Iris pigment epithelial cell (primary cell): Measurements from ENCODE around the gene REXO5.
"Not testable (repeated sequence)": the region's sequence is repeated elsewhere in the genome, so short reads cannot be mapped to it uniquely, and the experiment has no call there.

ENCODE experiments used
- DNase-seq: peaks from one replicate; pipeline ENCODE4 v3.0.0-alpha.2; 2011; ENCODE audit warnings: low read depth

Gene REXO5

DNA sequence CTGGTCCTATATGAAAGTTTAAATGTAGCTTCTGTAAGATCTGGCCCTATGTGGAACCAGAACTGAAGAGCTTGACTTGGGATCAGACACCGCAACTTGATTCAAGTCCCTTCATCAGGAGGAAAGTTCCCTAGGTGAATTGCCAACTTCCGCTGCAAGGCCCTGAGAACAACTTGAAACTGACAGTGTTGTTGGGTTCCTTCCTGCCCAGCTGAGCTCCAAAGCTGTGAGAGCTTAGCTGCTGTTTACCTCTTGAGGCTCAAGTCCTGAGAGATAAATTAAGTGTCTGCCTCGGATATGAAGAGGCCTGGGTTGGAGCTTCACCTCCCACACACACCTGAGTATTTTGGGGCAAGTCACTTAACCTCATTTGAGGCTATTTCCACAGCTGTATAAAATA lies 44.7 kb downstream of the REXO5 start:
- DNase-seq = peak; percentile 63

DNA sequence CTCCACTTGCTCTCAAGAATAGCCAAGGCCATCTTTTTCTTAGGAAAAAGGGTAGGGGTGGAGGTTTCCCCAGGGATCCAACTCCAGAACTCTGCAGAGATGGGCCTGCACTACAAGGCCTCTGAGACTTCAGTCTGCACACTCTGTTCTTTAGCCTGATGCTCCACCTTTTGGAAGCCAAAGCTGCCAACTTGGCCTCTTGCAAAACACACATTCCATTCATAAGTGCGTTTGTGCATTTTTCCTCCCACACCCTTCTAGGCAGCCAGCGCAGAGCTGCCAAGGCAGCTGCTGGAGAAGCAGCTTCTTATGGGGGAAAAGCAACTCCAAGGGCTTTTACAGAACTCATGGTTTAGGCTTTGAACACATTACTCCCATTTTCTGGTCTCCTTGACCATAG lies 45.3 kb downstream of the REXO5 start:
- DNase-seq = peak; percentile 95

DNA sequence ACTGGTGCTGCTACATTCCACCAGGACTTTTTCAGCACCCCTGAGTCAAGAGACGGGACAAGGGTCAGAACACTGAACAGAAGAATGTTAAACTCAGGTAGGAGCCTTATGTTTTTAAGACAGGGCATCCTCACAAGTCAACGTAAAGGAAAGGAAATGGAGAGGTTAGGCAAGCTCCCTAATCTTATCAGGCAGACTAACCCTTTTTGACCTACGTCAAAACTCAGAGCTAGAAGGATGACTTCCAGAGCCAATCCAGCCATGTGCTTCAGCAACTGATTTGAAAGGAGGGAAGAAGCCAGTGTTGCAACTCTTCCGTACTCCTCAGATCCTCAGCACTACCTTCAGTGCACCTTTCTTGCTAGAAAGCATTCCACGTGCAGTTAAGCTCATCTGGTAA lies 46.8 kb downstream of the REXO5 start:
- no peak for DNase-seq

DNA sequence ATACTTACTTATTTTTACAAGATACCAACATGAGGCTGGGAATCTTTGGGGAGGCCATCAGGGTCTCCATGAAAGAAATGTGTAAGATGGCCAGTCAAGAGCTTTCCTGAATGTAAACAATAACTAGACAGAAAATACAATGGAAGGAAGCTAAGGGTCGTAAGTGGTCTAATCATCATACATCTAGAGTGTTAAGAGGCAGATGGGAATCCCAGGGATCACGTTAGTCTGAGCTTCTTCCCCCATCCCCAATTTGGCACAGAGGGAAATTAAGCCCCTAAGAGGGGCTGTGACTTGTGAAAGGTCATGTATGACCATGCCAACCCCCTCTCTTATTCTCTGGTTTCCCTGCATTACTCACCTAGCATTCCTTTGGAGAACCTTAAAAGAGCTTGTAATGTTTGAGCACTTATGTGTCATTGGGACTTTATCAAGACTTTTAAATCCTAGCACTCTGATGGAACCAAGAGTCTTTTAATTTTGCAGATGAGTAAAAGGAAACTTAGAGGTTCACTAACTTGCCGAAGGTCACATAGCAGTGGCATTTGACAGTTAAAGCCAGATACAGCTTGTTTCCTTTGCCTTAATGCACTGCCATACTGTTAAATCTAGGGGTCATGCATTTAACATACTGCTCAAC lies 47.8 kb downstream of the REXO5 start:
- DNase-seq = no peak

DNA sequence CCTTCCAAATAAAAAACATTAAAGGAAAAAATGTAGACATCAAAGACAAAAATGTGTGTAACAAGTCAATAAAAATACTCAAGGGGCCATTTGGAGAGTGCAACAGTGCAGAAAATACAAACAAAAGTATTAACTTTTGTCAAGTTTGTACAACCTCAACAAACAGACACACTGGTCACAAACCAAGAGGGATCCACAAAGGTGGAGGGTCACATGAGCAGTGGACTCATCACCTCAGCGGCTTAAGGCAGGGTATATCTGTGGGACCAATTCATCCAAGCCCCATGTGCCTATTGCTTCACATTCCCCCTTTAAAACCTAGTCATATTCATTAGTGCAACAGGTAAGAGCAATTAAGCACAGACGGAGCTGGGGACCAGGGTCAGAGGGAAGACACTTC lies 48.6 kb downstream of the REXO5 start:
- no peak for DNase-seq

DNA sequence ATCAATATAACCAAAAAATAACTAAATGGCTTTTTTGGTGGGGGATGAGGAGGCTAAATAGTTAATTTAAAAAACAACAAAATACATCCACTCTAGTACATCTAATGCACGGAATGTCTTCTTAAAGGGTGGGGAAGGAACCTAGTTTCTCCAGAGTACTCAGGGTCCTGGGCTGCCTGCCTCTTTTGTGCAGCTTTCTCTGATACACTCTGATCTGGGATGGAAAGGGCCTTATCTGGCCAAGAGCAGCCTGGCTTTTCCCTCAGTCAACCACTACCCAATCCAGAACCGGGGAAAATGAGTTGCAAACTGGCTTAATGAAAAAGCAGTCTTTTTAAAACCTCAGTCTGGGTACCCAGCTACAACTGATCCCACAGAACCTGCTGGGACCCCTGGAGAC lies 51.0 kb downstream of the REXO5 start:
- no peak for DNase-seq

DNA sequence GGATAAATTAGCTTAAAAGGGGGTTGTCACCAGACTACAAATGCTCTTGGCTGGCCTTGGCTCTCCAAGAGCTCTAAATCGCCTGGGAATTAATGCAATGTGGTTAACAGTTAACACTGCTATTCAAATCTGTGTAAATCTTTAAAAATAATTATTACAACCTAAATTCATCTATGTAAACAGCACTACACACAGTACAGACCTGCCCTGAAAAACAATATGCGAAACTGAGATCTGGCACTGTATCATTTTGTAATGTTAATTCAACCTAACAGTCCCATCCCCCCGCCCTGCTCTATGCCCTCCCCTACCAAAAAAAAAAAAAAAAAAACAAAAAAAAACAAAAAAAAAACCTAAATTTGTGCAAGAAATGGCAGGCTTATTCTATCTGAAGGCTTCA lies 52.9 kb downstream of the REXO5 start:
- DNase-seq = no peak

DNA sequence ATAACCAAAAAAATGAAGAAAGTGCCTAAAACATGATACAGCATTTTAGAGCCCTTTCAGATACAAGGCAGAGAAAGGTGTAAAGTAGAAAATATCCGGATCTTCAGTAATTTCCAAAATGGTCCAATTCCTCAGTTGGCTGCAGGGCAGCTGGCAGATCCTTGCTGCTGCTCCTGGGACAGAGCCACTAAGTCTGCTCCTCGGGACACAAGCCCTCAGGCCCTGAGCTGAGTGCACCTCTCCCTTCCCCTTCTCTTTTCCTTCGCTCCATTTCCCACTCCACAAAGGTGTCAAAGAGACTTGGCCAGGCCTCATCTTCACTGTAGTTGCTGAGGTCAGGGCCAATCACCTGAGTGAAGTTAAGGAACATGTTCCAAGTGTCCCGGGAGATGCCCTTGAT lies 53.4 kb downstream of the REXO5 start:
- no peak for DNase-seq

DNA sequence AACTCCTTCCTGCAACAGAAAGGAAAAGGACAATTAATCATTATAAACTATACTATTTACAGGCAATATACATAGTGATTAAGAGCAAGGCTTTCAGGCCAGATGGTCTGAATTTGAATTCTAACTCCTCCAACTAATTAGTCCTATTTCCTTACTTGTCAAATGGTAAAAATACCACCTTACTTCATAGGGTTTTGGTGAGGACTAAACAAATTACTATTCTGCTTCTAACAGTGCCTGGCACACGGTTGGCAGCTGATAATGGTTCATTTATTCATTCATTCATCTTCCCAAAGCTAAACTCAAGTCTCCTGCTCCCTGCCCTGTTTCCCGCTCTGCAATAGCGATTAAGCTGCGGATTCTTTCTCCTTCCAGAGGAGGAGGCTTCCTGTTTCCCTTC lies 54.0 kb downstream of the REXO5 start:
- no peak for DNase-seq

DNA sequence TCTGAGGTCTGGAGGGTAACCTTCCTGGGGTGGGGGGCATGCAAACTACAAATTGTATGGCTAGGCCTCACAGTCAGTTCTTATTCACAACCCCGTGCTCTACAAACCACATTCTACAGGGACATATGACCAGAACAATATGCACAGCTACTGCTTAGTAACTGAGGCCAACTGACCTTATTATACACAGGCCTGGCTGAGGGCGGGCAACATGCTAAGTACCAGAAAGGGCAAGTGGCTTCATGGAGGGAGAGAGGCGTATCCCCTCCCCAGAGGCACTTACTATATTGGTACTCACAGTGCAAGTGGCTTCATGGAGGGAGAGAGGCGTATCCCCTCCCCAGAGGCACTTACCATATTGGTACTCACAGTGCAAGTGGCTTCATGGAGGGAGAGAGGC lies 54.7 kb downstream of the REXO5 start:
- DNase-seq = not testable (repeated sequence)

DNA sequence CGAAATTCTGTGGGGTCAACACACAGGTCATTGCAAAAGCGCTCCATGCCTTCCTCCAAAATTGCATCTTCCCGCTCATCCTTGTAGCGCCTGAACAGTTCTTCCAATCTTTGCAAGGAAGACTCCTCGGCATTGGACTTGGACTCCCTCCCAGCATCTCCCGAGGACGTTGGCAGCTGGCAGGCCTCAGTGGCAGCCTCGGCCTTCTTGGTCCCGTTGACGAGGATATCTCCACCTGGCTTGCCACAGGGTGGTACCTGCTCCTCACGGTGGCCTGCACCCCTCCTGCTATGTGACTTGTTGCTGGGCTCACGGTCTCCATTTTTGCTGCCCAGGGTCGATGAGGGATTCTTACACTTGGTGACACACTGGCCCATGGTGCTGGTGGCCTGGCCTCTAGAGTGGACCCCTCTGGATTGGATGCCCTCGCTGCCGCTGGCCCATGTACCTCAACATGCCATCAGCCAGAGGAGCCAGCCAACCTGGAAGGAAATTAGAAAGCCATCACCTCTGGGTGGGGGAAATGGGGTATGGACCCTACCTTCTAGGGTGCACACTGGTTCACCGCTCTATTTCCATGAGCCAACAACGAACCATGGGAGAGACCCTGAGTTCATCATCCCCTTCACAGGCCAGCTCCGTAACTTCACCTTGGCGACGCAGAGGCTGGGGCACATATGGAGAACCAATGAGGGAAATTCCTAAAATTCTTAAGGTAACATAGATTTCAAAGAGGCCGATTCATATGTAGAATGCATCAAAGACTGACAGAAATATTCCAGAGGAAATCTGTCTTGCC lies 56.0 kb downstream of the REXO5 start:
- DNase-seq = no peak

DNA sequence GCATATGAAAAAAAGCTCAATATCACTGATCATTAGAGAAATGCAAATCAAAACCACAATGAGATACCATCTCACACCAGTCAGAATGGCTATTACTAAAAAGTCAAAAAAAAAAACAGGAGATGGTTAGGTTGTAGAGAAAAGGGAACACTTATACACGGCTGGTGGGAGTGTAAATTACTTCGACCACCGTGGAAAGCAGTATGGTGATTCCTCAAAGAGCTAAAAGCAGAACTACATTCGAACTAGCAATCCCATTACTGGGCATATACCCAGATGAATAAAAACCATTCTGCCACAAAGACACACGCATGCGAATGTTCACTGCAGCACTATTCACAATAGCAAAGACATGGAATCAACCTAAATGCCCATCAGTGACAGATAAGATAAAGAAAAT lies 58.0 kb downstream of the REXO5 start:
- DNase-seq = not testable (repeated sequence)

DNA sequence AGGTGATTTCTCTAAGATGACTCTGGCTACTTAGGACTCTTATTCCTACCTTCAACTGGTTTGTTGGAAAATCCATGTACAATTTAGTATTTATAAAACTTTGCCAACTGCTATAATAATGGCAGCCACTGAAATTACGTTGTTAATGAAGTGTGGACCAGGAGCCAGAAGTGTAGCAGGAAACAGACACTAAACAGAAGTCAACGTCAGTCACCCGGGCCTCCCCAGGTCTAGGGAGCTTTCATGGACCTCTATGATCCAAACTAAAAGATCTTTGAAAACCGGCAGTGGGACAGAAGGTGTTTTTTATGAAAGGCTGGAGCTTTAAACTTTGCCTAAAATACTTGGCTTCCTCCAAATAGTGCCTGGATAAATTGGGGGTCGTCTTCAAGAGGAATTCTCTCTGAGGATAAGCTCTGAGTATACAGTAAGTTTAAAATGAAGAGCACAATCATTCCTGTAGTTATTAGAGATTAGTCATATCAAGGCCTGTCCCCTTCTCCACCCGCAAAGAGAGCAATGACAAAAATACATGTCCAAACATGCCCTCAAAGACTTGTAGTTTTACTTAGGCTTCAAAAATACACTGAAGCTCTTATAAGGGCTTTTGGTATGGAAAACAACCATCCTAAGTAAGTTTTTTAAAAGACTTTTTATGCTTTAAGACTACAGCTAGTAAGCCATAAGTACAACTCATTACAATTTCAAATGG lies 59.2 kb downstream of the REXO5 start:
- peak; percentile 64 for DNase-seq

DNA sequence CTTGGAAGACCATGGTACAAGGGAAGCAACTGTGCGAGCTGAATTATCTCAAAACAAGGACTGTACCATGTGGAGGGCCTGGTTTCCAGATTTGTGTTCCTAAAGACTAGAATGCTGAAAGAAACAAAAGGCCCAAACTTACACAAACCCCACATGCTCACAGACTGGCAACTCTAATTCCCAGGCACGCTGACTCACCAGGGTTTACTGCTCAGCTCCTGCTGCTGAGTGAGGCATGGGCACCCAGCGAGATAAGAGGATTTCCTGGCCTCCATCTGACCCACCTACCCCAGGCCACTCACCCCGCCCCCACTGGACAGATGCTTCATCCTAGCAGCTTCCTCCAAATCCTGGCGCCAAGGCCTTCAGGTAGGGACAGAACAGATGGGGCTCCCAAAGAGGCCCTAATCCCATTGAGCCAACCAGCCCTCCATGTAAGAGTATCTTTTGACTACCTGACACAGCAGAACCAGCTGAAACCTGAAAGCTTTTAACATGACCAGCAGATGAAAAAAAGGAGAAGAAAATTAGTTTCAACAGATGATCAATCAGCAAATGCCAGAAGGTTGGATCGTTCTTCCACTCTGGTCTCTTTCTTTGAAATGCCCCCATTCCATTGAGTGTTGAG lies 59.9 kb downstream of the REXO5 start:
- DNase-seq = peak; percentile 90

DNA sequence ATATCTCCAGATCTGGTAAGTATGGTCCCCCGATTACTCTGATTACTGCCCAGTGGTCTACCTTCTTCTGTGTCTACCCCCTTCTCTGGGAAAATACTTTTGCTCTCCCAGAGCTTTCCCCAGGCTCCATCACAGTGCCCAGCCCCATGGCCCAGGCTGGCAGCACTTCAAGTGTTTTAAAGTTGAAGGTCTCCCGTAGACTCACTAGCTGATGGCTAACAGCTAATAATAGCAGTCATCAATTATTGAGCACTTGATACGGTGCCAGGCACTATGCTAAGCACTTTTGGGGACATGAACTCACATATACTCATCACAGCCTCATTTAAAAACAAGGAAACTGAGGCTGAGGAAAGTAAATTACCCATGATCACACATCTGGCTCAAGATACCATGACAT lies 60.5 kb downstream of the REXO5 start:
- no peak for DNase-seq

DNA sequence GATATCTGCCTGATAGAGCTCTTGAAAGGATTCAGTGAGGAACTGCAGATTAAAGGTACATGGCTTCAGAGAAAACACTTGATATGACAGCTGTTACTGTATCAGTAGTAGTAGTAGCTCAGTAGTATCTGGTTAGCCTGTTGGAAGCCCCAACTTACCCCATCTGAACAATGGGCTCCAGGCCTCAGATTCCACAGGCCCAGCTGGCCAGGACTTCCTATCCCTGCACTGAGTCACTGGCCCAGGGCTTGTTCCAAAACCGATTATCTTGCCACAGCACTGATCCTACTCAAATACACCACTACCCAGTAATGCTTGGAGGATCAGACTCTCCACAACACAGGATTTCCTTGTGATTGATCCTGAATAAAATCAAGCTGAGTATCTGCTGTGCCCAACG lies 61.3 kb downstream of the REXO5 start:
- peak; percentile 65 for DNase-seq

DNA sequence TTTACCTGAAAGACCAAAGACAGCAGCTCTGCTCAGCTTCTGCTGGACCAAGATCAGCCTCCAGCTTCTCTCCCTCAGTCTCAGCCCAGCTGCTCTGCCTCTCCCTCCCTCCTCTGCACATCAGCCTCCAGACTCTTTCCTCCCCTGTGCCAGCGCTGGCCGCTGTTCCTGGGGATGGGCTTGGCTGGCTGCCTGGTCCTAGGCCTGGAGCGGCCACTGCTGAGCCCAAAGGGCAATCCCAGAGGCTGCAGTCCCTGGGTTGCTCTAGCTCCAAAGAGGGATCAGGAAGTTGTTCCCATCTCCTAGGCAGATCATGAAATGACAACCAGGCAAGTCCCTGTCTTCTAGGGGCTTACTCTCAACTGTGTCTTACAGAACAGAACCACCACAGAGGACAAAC lies 62.6 kb downstream of the REXO5 start:
- peak; percentile 39 for DNase-seq

DNA sequence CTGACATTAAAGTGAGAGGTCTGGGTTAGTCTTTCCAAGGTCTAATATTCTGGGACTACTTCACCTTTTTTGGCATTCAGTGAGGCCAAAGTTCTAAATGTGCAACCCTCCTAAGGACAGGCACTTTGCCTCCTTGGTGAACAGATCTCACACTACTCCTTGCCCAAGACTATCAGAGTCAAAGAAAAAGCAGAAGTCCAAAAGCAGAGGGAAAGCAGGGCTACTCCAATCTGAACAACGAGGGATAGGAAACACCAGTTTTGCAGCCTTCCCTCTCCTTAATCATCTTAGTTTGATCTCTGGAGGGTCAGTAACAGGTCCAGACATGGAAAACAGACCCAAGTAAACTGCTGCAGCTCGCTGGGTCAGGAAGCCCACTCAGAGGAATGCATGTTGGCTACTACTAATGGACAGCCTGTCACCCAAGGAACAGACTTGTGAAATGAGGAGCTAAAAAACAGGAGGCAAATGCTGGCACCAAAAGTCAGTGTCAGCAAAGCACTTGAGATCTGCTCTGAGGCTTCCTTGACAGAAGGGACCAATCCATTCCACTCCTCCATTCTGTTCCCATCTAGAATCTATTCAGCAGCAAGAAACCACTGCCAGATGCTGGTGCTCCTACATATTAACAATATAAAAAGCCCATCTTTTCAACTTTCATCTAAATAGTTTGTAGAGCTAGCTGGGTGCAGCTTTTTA lies 63.9 kb downstream of the REXO5 start:
- no peak for DNase-seq

DNA sequence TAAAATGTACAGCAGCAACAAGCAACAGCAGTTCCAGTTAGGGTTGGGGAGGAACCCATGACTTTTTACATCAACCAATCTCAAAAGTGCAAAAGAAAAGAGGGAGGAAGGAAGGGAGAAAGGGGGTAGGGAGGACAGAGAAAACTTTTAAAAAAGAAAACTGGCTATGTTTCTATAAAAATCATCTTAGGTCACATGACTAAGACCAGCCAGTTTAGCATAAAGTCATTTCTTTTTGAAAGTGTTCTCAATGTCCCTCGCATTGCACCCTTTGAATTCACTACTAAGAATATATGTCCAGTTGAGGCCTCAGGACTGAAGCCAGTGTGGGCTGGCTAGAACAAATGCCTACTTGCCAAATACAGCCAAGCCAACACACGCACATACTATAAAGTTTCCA lies 64.9 kb downstream of the REXO5 start:
- DNase-seq = no peak

DNA sequence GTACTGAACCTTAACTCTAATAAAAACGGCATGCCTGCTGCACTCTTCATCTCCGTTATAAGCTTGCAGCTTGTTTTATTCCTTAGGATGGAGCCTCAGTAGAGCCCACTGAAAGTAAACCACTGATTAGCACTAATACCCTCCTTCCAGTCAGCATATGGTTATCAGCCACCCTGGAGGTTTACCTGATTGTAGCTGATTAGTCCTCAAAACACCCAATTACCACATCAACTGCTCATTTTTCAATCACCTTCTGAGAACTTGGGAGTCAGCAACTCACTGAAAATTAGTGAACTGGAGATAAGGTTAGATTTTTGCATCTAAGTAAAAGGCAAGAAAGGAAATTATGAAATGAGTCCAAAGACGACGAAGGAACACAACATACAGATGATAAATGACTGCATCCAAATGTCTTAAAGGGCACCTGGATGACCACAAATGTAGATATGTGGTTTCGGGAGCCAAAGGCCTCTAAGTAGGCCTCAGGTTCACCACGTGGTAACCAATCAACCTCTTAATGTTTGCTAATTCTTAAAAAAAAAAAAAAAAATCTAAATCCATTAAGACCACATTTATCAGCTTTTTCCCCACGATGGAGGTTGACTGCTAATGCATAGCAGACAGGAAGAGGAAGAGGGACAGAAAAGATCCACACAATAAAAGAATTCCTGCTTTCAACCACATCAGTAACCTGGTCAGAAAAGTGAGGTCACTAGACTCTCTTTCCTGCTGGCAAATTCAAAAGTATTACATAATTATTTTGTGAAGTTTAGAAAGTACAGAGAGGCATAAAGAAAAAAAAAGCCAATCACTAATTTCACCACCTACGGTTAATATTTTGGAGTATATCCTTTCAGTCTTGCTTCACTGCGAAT lies 65.9 kb downstream of the REXO5 start:
- no peak for DNase-seq

DNA sequence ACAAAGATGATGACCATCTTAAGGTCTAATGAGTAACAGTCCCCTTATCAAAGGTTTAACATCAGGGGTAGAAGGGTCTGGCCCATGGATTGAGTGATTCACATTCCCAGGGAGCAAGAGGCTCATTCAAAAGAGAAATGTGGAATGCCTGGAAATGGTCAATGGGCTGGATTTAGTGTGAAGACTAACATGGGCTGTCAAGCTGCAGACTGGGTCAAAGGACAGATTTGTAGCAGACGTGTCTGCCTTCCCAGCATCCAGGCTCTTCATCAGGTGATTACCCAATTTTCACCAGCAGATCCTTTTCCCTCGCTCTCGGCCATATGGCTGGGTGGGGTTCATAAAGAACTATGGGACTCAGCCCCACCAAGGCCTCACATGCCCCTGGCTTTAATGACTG lies 67.0 kb downstream of the REXO5 start:
- DNase-seq = no peak
